Progenitor cell of endocrine pancreas (in vitro differentiated cells): ENCODE data around the gene HGS. TPM values are rescaled to one million over a fixed set of nuclear protein-coding genes. Genes with fewer than 3 reads are reported as not detected.

ENCODE experiments used
- DNase-seq: peaks from one replicate; pipeline ENCODE4 v3.0.0; 2021; ENCODE audit warnings: low spot score; ENCODE audit not compliant: unreplicated experiment
- H3K27ac Mint-ChIP-seq: 2 replicates; pipeline ENCODE4 v1.8.0; 2021; ENCODE audit warnings: mild to moderate bottlenecking, moderate library complexity, mixed read lengths
- H3K27me3 Mint-ChIP-seq: 2 replicates; pipeline ENCODE4 v1.8.0; 2021; ENCODE audit warnings: mixed read lengths
- H3K36me3 Mint-ChIP-seq: 2 replicates; pipeline ENCODE4 v1.8.0; 2022; ENCODE audit warnings: mixed read lengths; ENCODE audit not compliant: insufficient read depth
- H3K4me1 Mint-ChIP-seq: 2 replicates; pipeline ENCODE4 v1.8.0; 2021; ENCODE audit warnings: low read depth, mixed read lengths
- H3K4me3 Mint-ChIP-seq: 2 replicates; pipeline ENCODE4 v1.8.0; 2021; ENCODE audit warnings: low read depth, mild to moderate bottlenecking, moderate library complexity, mixed read lengths
- H3K9me3 Mint-ChIP-seq: 2 replicates; pipeline ENCODE4 v1.8.0; 2021; ENCODE audit warnings: low read depth, mixed read lengths
- CTCF ChIP-seq: fragments of 200-600 bp; sonication (generic); IDR thresholded peaks from one replicate; pipeline ENCODE4 v1.5.0; 2021; ENCODE audit warnings: antibody characterized with exemption, mild to moderate bottlenecking; ENCODE audit not compliant: unreplicated experiment
- total RNA-seq: library from RNA; stranded (reverse); gene quantifications from 2 replicates; pipeline ENCODE4 v1.2.1, GENCODE V29; 2021

The HGS gene
- total RNA-seq, 1 donor from 2014 or later, result 127 TPM

- Mint-ChIP-seq H3K4me3 (no peak overlapping the region), H3K36me3 (peaks cover 1% of the 10 kb centered on the region), H3K4me1 (peaks cover 20% of the 10 kb centered on the region), H3K9me3 (no peaks in the 10 kb centered on the region), H3K27me3 (peaks cover 5% of the 10 kb centered on the region), H3K27ac (no peak overlapping the region)
- no peak for TF ChIP-seq CTCF
- DNase-seq, result no peak
Measured at GRCh38 chr17:81714412-81715106, 30.7 kb downstream of the HGS start.

- H3K27ac Mint-ChIP-seq, result no peak overlapping the region
- H3K36me3 Mint-ChIP-seq, result peaks cover 1% of the 10 kb centered on the region
- no peak for DNase-seq
- H3K9me3 Mint-ChIP-seq, result no peaks in the 10 kb centered on the region
- peaks cover 5% of the 10 kb centered on the region for H3K27me3 Mint-ChIP-seq
- peaks cover 20% of the 10 kb centered on the region for H3K4me1 Mint-ChIP-seq
- no peak for TF ChIP-seq CTCF
- H3K4me3 Mint-ChIP-seq, result no peak overlapping the region
Measured at GRCh38 chr17:81715107-81715871, 31.5 kb downstream of the HGS start.

GRCh38 chr17:81715872-81716673, 32.3 kb downstream of the HGS start:
- no peak for DNase-seq
- no peak for TF ChIP-seq CTCF

GRCh38 chr17:81716674-81716996, 32.8 kb downstream of the HGS start:
- Mint-ChIP-seq H3K27ac (no peak overlapping the region), H3K36me3 (peaks cover 1% of the 10 kb centered on the region), H3K27me3 (no peaks in the 10 kb centered on the region), H3K4me3 (no peak overlapping the region), H3K4me1 (peaks cover 12% of the 10 kb centered on the region), H3K9me3 (no peaks in the 10 kb centered on the region)
- DNase-seq, result no peak
- TF ChIP-seq CTCF, result no peak

More at GRCh38 chr17:81715872-81716673, 32.3 kb downstream of the HGS start:
- Mint-ChIP-seq H3K4me1 (peaks cover 13% of the 10 kb centered on the region), H3K27me3 (no peaks in the 10 kb centered on the region), H3K9me3 (no peaks in the 10 kb centered on the region), H3K4me3 (no peak overlapping the region), H3K36me3 (peaks cover 1% of the 10 kb centered on the region), H3K27ac (no peak overlapping the region)

- no peak overlapping the region for H3K27ac Mint-ChIP-seq
- TF ChIP-seq CTCF, result no peak
Measured at GRCh38 chr17:81717049-81717765, 33.4 kb downstream of the HGS start.

More at GRCh38 chr17:81717049-81717765, 33.4 kb downstream of the HGS start:
- Mint-ChIP-seq H3K4me1 (peaks cover 12% of the 10 kb centered on the region), H3K36me3 (peaks cover 1% of the 10 kb centered on the region), H3K9me3 (no peaks in the 10 kb centered on the region), H3K4me3 (no peak overlapping the region), H3K27me3 (no peaks in the 10 kb centered on the region)
- DNase-seq, result no peak
